Tibial artery (tissue), 4 donors: ENCODE results near the gene LSR.
A peak's percentile ranks its signal among the peaks of the same experiment; 100 is the strongest.
"Not testable (repeated sequence)": the region's sequence is repeated elsewhere in the genome, so short reads cannot be mapped to it uniquely, and the experiment has no call there.

Experiments used
- DNase-seq, 2 donors: peaks; one replicate each; pipeline ENCODE4 v3.0.0-alpha.2; 2019
- H3K27ac ChIP-seq, 2 donors: fragments of 200-600 bp; sonication (generic) in 1 of 2; 1 replicate in 1 of 2; 2 replicates in 1 of 2; pipeline ENCODE4 v1.5.1; 2018 to 2019; ENCODE audit warnings: mild to moderate bottlenecking in 1 of 2
- H3K27me3 ChIP-seq, 2 donors: fragments of 200-600 bp; sonication (generic) in 1 of 2; one replicate each; pipeline versions ENCODE4 v1.5.1 to v1.6.0; 2016 to 2019
- H3K36me3 ChIP-seq, 3 donors: fragments of 200-600 bp; sonication (generic) in 2 of 3; one replicate each; pipeline ENCODE4 v1.5.1; 2016 to 2019; ENCODE audit warnings: mild to moderate bottlenecking in 2 of 3
- H3K4me1 ChIP-seq, 4 donors: fragments of 200-600 bp; sonication (generic) in 2 of 4; 1 replicate in 3 of 4; 2 replicates in 1 of 4; pipeline ENCODE4 v1.5.1; 2016 to 2019
- H3K4me3 ChIP-seq, 2 donors: fragments of 200-600 bp; sonication (generic) in 1 of 2; 1 replicate in 1 of 2; 2 replicates in 1 of 2; pipeline ENCODE4 v1.5.1; 2018 to 2019; ENCODE audit warnings: mild to moderate bottlenecking in 2 of 2
- H3K9me3 ChIP-seq, 3 donors: fragments of 200-600 bp; sonication (generic) in 1 of 3; one replicate each; pipeline ENCODE4 v1.5.1; 2016 to 2019
- CTCF ChIP-seq, 2 experiments: fragments of 200-600 bp in 1 of 2; fragments of 450-650 bp in 1 of 2; IDR thresholded peaks; one replicate each; pipeline ENCODE4 v1.5.1; 2017 to 2019; ENCODE audit warnings: antibody characterized with exemption in 2 of 2, mild to moderate bottlenecking in 1 of 2, moderate library complexity in 1 of 2
- intact Hi-C: fragments of 100-400 bp; cut with DNase I; formaldehyde crosslinking; loops from one replicate; pipeline ENCODE4 v1.15.0; 2023; ENCODE audit warnings: low total_unique reads

Gene LSR

GRCh38 chr19:35216016-35216832, 32.6 kb upstream of the LSR start:
- Histone ChIP-seq H3K9me3 (peaks cover 0 to 3% (median 0%) of the 10 kb centered on the region in 3 donors), H3K36me3 (no peaks in the 10 kb centered on the region), H3K27ac (no peak overlapping the region), H3K27me3 (peaks cover 0 to 5% of the 10 kb centered on the region in 2 donors), H3K4me3 (no peak overlapping the region), H3K4me1 (peaks cover 0 to 17% (median 7%) of the 10 kb centered on the region in 4 donors)
- intact Hi-C loops, result no loop called here
- TF ChIP-seq CTCF (IDR thresholded peaks at IDR 0.05), result no peak
- no peak for DNase-seq

GRCh38 chr19:35216833-35217648, 31.8 kb upstream of the LSR start:
- Histone ChIP-seq H3K4me3 (no peak overlapping the region), H3K9me3 (peaks cover 0 to 3% (median 0%) of the 10 kb centered on the region in 3 donors), H3K4me1 (peaks cover 0 to 17% (median 7%) of the 10 kb centered on the region in 4 donors), H3K27me3 (peaks cover 0 to 5% of the 10 kb centered on the region in 2 donors), H3K27ac (no peak overlapping the region), H3K36me3 (no peaks in the 10 kb centered on the region)
- TF ChIP-seq CTCF (IDR thresholded peaks at IDR 0.05), result no peak
- peak in 1 of 2 donors; percentile 52 for DNase-seq
- intact Hi-C loops, result no loop called here

- Histone ChIP-seq H3K9me3 (peaks cover 0 to 7% (median 0%) of the 10 kb centered on the region in 3 donors), H3K4me1 (peaks cover 0 to 17% (median 7%) of the 10 kb centered on the region in 4 donors), H3K4me3 (no peak overlapping the region), H3K27ac (no peak overlapping the region), H3K27me3 (peaks cover 0 to 9% of the 10 kb centered on the region in 2 donors), H3K36me3 (no peaks in the 10 kb centered on the region)
- intact Hi-C loops, result no loop called here
- DNase-seq, result no peak
- TF ChIP-seq CTCF (IDR thresholded peaks at IDR 0.05), result no peak
These were observed 31.2 kb upstream of the LSR start for GRCh38 chr19:35217649-35217990.

- no peak for TF ChIP-seq CTCF (IDR thresholded peaks at IDR 0.05)
These were observed 29.8 kb upstream of the LSR start for GRCh38 chr19:35219008-35219407.

GRCh38 chr19:35220315-35220921, 28.4 kb upstream of the LSR start:
- Histone ChIP-seq H3K4me3 (no peak overlapping the region), H3K27me3 (peaks cover 0 to 23% of the 10 kb centered on the region in 2 donors), H3K9me3 (peaks cover 0 to 7% (median 0%) of the 10 kb centered on the region in 3 donors), H3K27ac (no peak overlapping the region), H3K4me1 (no peaks in the 10 kb centered on the region), H3K36me3 (no peaks in the 10 kb centered on the region)
- intact Hi-C loops, result no loop called here
- no peak for DNase-seq
- no peak for TF ChIP-seq CTCF (IDR thresholded peaks at IDR 0.05)

More at GRCh38 chr19:35219008-35219407, 29.8 kb upstream of the LSR start:
- DNase-seq, result no peak
- H3K4me1 ChIP-seq, result peaks cover 0 to 4% (median 4%) of the 10 kb centered on the region in 4 donors
- H3K9me3 ChIP-seq, result peaks cover 0 to 7% (median 0%) of the 10 kb centered on the region in 3 donors
- H3K27ac ChIP-seq, result no peak overlapping the region
- H3K27me3 ChIP-seq, result peaks cover 0 to 18% of the 10 kb centered on the region in 2 donors
- intact Hi-C loops, result no loop called here
- H3K4me3 ChIP-seq, result no peak overlapping the region
- H3K36me3 ChIP-seq, result no peaks in the 10 kb centered on the region

- H3K36me3 ChIP-seq, H3K4me1 ChIP-seq, H3K9me3 ChIP-seq, intact Hi-C loops, H3K4me3 ChIP-seq, H3K27ac ChIP-seq, DNase-seq: not testable (repeated sequence)
- H3K27me3 ChIP-seq, result peaks cover 0 to 30% of the 10 kb centered on the region in 2 donors
These were observed 27.7 kb upstream of the LSR start for GRCh38 chr19:35220973-35221590.
